Hepatocyte (in vitro differentiated cells): ENCODE results near the gene RASGRP3. TPM values are rescaled to one million over a fixed set of nuclear protein-coding genes. Genes with fewer than 3 reads are reported as not detected.

ENCODE experiments used
- DNase-seq: peaks from one replicate; pipeline ENCODE4 v3.0.0-alpha.2; 2016; ENCODE audit warnings: low spot score
- H2AFZ ChIP-seq: fragments of 200-600 bp; sonication (generic); 2 replicates; pipeline ENCODE4 v1.6.0; 2016; ENCODE audit warnings: antibody characterized with exemption, mild to moderate bottlenecking
- H3K27ac ChIP-seq: fragments of 200-600 bp; sonication (generic); 2 replicates; pipeline ENCODE4 v1.5.1; 2016; ENCODE audit warnings: mild to moderate bottlenecking
- H3K27me3 ChIP-seq: fragments of 200-600 bp; sonication (generic); 2 replicates; pipeline ENCODE4 v1.6.1; 2016
- H3K36me3 ChIP-seq: fragments of 200-600 bp; sonication (generic); replicated peaks from 2 replicates; pipeline ENCODE4 v1.5.1; 2016; ENCODE audit warnings: low read depth; ENCODE audit not compliant: insufficient read depth
- H3K4me1 ChIP-seq: fragments of 200-600 bp; sonication (generic); 2 replicates; pipeline ENCODE4 v1.5.1; 2016; ENCODE audit warnings: mild to moderate bottlenecking, moderate library complexity; ENCODE audit not compliant: insufficient read depth
- H3K4me2 ChIP-seq: fragments of 200-600 bp; sonication (generic); 2 replicates; pipeline ENCODE4 v1.6.0; 2016
- H3K4me3 ChIP-seq: fragments of 200-600 bp; sonication (generic); 2 replicates; pipeline ENCODE4 v1.5.1; 2016; ENCODE audit warnings: mild to moderate bottlenecking
- H3K79me2 ChIP-seq: fragments of 200-600 bp; sonication (generic); 2 replicates; pipeline ENCODE4 v1.6.0; 2017; ENCODE audit warnings: mild to moderate bottlenecking
- H3K9me2 ChIP-seq: fragments of 200-600 bp; sonication (generic); replicated peaks from 2 replicates; pipeline ENCODE4 v1.6.0; 2017; ENCODE audit warnings: mild to moderate bottlenecking; ENCODE audit not compliant: insufficient read depth
- H3K9me3 ChIP-seq: fragments of 200-600 bp; sonication (generic); 2 replicates; pipeline ENCODE4 v1.5.1; 2016; ENCODE audit warnings: low read depth, mild to moderate bottlenecking
- H4K20me1 ChIP-seq: fragments of 200-600 bp; sonication (generic); 2 replicates; pipeline ENCODE4 v1.6.0; 2016; ENCODE audit warnings: mild to moderate bottlenecking; ENCODE audit not compliant: insufficient read depth, poor library complexity, severe bottlenecking
- EZH2 ChIP-seq: fragments of 200-600 bp; sonication (generic); IDR thresholded peaks from 2 replicates; pipeline ENCODE4 v1.6.1; 2016; ENCODE audit warnings: antibody characterized with exemption, mild to moderate bottlenecking, borderline replicate concordance
- EZH2phosphoT487 ChIP-seq: fragments of 200-600 bp; sonication (generic); IDR thresholded peaks from one replicate; pipeline ENCODE4 v1.6.1; 2018; ENCODE audit warnings: antibody characterized with exemption, mild to moderate bottlenecking, low read depth, moderate library complexity; ENCODE audit not compliant: unreplicated experiment, severe bottlenecking
- WGBS: methylation state at CpG from one replicate; pipeline ENCODE4 v1.1.6; 2016; ENCODE audit warnings: low lambda C conversion rate; ENCODE audit errors: missing lambda C conversion rate; 5-methylcytosine and 5-hydroxymethylcytosine counted together
- polyA plus RNA-seq: library from polyadenylated mRNA; unstranded; fragments of >200 nt; fragmentation: Nextera tagmentation; extraction: Ambion mirVana; gene quantifications from 2 replicates; pipeline ENCODE4 v1.2.1, GENCODE V29; 2016
- total RNA-seq: library from RNA; depleted of rRNA; stranded (reverse); fragments of >200 nt; gene quantifications from 2 replicates; pipeline ENCODE4 v1.2.3, GENCODE V29; 2014
- TF ChIP-seq, protein P1 (sequence below): fragments of 200-600 bp; sonication (generic); IDR thresholded peaks from 2 replicates; pipeline ENCODE4 v1.5.1; 2016; ENCODE audit warnings: antibody characterized with exemption, mild to moderate bottlenecking; ENCODE audit not compliant: poor library complexity

The RASGRP3 gene
- total and polyA plus RNA-seq, 2 experiments from 2014 or later = 1.7 to 8.6 TPM

DNA sequence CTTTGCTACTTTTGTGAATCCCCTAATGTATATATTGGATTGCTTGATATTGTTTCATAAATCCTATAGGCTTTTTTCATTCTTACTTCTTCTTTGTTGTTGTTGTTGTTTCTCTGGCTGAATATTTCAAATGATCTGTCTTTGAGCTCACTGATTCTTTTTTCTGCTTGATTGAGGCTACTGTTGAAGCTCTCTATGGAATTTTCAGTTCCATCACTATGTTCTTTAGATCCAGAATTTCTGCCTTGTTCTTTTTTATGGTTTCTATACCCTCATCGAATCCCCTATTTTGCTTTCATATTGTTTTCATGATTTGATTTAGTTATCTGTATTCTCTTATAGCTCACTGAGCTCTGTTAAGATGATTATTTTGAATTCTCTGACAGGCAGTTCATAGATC is 24.6 kb upstream of the RASGRP3 start:
- H3K4me2 ChIP-seq = no peak overlapping the region
- H3K4me1 ChIP-seq = no peaks in the 10 kb centered on the region
- DNase-seq = no peak
- H4K20me1 ChIP-seq = no peaks in the 10 kb centered on the region
- H3K27me3 ChIP-seq = no peaks in the 10 kb centered on the region
- H3K4me3 ChIP-seq = no peak overlapping the region
- no peaks in the 10 kb centered on the region for H3K36me3 ChIP-seq
- no peak overlapping the region for H3K27ac ChIP-seq
- no peaks in the 10 kb centered on the region for H3K9me2 ChIP-seq
- TF ChIP-seq, protein P1, sequence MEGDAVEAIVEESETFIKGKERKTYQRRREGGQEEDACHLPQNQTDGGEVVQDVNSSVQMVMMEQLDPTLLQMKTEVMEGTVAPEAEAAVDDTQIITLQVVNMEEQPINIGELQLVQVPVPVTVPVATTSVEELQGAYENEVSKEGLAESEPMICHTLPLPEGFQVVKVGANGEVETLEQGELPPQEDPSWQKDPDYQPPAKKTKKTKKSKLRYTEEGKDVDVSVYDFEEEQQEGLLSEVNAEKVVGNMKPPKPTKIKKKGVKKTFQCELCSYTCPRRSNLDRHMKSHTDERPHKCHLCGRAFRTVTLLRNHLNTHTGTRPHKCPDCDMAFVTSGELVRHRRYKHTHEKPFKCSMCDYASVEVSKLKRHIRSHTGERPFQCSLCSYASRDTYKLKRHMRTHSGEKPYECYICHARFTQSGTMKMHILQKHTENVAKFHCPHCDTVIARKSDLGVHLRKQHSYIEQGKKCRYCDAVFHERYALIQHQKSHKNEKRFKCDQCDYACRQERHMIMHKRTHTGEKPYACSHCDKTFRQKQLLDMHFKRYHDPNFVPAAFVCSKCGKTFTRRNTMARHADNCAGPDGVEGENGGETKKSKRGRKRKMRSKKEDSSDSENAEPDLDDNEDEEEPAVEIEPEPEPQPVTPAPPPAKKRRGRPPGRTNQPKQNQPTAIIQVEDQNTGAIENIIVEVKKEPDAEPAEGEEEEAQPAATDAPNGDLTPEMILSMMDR = no peak
- TF ChIP-seq EZH2phosphoT487 (no peak), EZH2 (no peak)
- 94% methylated on average over 1 of the region's 1 CpG for WGBS
- peaks cover 5% of the 10 kb centered on the region for H3K9me3 ChIP-seq
- H2AFZ ChIP-seq = no peak overlapping the region
- no peaks in the 10 kb centered on the region for H3K79me2 ChIP-seq

DNA sequence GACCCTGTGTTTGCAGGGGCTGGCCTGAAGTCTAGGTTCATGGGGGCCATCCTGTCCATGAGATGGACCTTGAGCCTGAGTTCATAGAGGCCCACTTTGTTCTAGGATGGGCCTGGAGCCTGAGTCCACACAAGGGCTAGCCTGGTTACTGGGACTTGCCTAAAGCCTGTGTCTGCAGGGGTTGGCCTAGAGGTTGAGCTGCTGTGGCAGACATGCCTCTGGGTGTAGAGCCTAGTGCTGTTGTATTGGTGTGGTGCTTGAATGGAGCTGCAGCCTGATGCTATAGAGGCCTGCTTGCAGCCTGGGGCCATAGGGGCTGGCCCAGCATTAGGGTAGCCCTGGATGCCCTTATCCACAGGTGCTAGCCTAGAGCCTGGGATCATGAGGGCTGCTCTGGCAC is 23.9 kb upstream of the RASGRP3 start:
- Histone ChIP-seq H3K9me3 (peaks cover 5% of the 10 kb centered on the region), H4K20me1 (no peaks in the 10 kb centered on the region), H3K4me3 (no peak overlapping the region), H3K4me2 (no peak overlapping the region), H2AFZ (no peak overlapping the region), H3K36me3 (no peaks in the 10 kb centered on the region), H3K9me2 (no peaks in the 10 kb centered on the region), H3K27me3 (no peaks in the 10 kb centered on the region), H3K4me1 (no peaks in the 10 kb centered on the region), H3K79me2 (no peaks in the 10 kb centered on the region), H3K27ac (no peak overlapping the region)
- DNase-seq = no peak
- TF ChIP-seq EZH2 (no peak), EZH2phosphoT487 (no peak)
- TF ChIP-seq, protein P1 = no peak

- Histone ChIP-seq H3K9me3 (peaks cover 5% of the 10 kb centered on the region), H3K4me3 (no peak overlapping the region), H2AFZ (no peak overlapping the region), H3K27ac (no peak overlapping the region), H3K4me2 (no peak overlapping the region), H3K36me3 (no peaks in the 10 kb centered on the region), H3K79me2 (no peaks in the 10 kb centered on the region), H3K27me3 (no peaks in the 10 kb centered on the region), H4K20me1 (no peaks in the 10 kb centered on the region), H3K9me2 (no peaks in the 10 kb centered on the region), H3K4me1 (peaks cover 6% of the 10 kb centered on the region)
- TF ChIP-seq, protein P1 = no peak
- no peak for TF ChIP-seq EZH2phosphoT487
- no peak for TF ChIP-seq EZH2
- no peak for DNase-seq
Observed at GRCh38 chr2:33453905-33454479, 22.5 kb upstream of the RASGRP3 start.

DNA sequence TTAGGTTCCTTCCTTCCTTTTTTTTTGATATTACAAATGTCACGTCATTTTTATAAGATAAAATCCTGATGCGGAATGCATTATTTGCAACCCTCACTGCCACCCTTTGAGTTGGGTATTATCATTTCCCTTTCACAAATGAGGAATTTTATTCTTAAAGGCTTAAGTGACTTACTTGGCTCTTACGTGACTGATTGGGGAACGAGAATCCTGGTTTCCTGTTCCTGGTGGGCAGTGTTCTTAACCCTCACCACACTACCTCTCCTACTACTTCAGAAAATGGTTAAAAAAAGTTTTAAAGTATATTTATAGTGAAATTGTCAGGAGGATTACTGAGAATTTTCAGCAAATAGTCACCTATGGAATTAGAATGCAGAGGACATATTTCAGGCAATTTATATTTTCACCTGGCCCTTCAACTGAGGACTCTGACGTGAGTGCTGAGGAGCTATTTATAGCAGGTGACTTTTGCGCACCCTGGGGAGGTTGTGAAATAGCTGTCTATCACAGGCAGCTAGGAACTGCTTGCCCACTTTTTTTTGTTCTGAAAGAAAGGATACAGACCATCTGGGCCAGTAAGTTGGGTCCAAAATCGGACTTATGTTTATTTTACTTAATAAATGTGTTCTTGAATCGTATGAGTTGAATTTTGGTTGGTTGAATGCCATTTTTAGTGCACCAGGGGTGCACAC is 18.7 kb upstream of the RASGRP3 start:
- TF ChIP-seq, protein P1 = no peak
- TF ChIP-seq EZH2 = no peak
- TF ChIP-seq EZH2phosphoT487 = no peak
- Histone ChIP-seq H3K36me3 (no peaks in the 10 kb centered on the region), H3K27ac (peak overlapping the region; percentile 61), H3K9me2 (no peaks in the 10 kb centered on the region), H3K9me3 (no peaks in the 10 kb centered on the region), H4K20me1 (no peaks in the 10 kb centered on the region), H3K79me2 (no peaks in the 10 kb centered on the region), H3K27me3 (no peaks in the 10 kb centered on the region), H3K4me1 (peaks cover 6% of the 10 kb centered on the region), H2AFZ (no peak overlapping the region), H3K4me2 (peak overlapping the region; percentile 34), H3K4me3 (no peak overlapping the region)
- peak; percentile 65 for DNase-seq
- WGBS = 66% methylated on average over 8 of the region's 8 CpGs
